ENCODE results near the gene GMPPA.
A peak's percentile ranks its signal among the peaks of the same experiment; 100 is the strongest.

GMPPA gene

GRCh38 chr2:219517954-219518778 is 19.5 kb downstream of the GMPPA start:
- DNase-seq (ENCODE audit: low read depth in 3 of 3, low spot score in 1 of 3): no peak

GRCh38 chr2:219519526-219519916 is 20.8 kb downstream of the GMPPA start:
- no peak for DNase-seq (ENCODE audit: low read depth in 3 of 3, low spot score in 1 of 3)

GRCh38 chr2:219520079-219520478 is 21.4 kb downstream of the GMPPA start:
- DNase-seq (ENCODE audit: low read depth in 3 of 3, low spot score in 1 of 3): no peak

GRCh38 chr2:219521066-219521880 is 22.6 kb downstream of the GMPPA start:
- DNase-seq (ENCODE audit: low read depth in 3 of 3, low spot score in 1 of 3): no peak

GRCh38 chr2:219522111-219523030 is 23.7 kb downstream of the GMPPA start:
- no peak for DNase-seq (ENCODE audit: low read depth in 3 of 3, low spot score in 1 of 3)

- no peak for DNase-seq (ENCODE audit: low read depth in 3 of 3, low spot score in 1 of 3)
Measured at GRCh38 chr2:219523031-219523671, 24.5 kb downstream of the GMPPA start.

GRCh38 chr2:219524817-219525216 is 26.1 kb downstream of the GMPPA start:
- DNase-seq (ENCODE audit: low read depth in 3 of 3, low spot score in 1 of 3): no peak

- DNase-seq (ENCODE audit: low read depth in 3 of 3, low spot score in 1 of 3): no peak
Measured at GRCh38 chr2:219525533-219526232, 27.0 kb downstream of the GMPPA start.

- DNase-seq (ENCODE audit: low read depth in 3 of 3, low spot score in 1 of 3): no peak
Measured at GRCh38 chr2:219526320-219527075, 27.8 kb downstream of the GMPPA start.

- no peak for DNase-seq (ENCODE audit: low read depth in 3 of 3, low spot score in 1 of 3)
Measured at GRCh38 chr2:219527076-219527394, 28.3 kb downstream of the GMPPA start.

GRCh38 chr2:219527472-219527871 is 28.8 kb downstream of the GMPPA start:
- DNase-seq (ENCODE audit: low read depth in 3 of 3, low spot score in 1 of 3): no peak

GRCh38 chr2:219530048-219530963 is 31.6 kb downstream of the GMPPA start:
- peak; percentile 64 to 81 (median 72) for DNase-seq (ENCODE audit: low read depth in 3 of 3, low spot score in 1 of 3)

- no peak for DNase-seq (ENCODE audit: low read depth in 3 of 3, low spot score in 1 of 3)
Measured at GRCh38 chr2:219531639-219532377, 33.1 kb downstream of the GMPPA start.

- no peak for DNase-seq (ENCODE audit: low read depth in 3 of 3, low spot score in 1 of 3)
Measured at GRCh38 chr2:219532378-219532649, 33.6 kb downstream of the GMPPA start.

GRCh38 chr2:219533930-219534661 is 35.4 kb downstream of the GMPPA start:
- DNase-seq (ENCODE audit: low read depth in 3 of 3, low spot score in 1 of 3): no peak

- DNase-seq (ENCODE audit: low read depth in 3 of 3, low spot score in 1 of 3): no peak
Measured at GRCh38 chr2:219536425-219536824, 37.7 kb downstream of the GMPPA start.

- no peak for DNase-seq (ENCODE audit: low read depth in 3 of 3, low spot score in 1 of 3)
Measured at GRCh38 chr2:219536967-219537366, 38.3 kb downstream of the GMPPA start.

All from stimulated activated CD4-positive, alpha-beta T cell treated with anti-CD3 and anti-CD28 coated beads, TNF-alpha, amount 100 ng/mL, for 1 hour (primary cell).